SJCRH30 (cell line): ENCODE data around the gene COL6A1. TPM values are rescaled to one million over a fixed set of nuclear protein-coding genes. Genes with fewer than 3 reads are reported as not detected.

Source experiments
- DNase-seq, 2 experiments: peaks; one replicate each; pipeline ENCODE4 v3.0.0-alpha.2; 2015 to 2020
- H3K27ac ChIP-seq: fragments of 250-450 bp; sonication (Bioruptor Pico); 2 replicates; pipeline ENCODE4 v1.5.1; 2020; ENCODE audit warnings: mild to moderate bottlenecking, moderate library complexity
- H3K27me3 ChIP-seq: fragments of 250-450 bp; sonication (Bioruptor Pico); 2 replicates; pipeline ENCODE4 v1.5.1; 2020; ENCODE audit warnings: mild to moderate bottlenecking, moderate library complexity
- H3K36me3 ChIP-seq: fragments of 250-450 bp; sonication (Bioruptor Pico); 2 replicates; pipeline ENCODE4 v1.5.1; 2020; ENCODE audit warnings: mild to moderate bottlenecking, moderate library complexity
- H3K4me1 ChIP-seq: fragments of 250-450 bp; sonication (Bioruptor Pico); 2 replicates; pipeline ENCODE4 v1.5.1; 2020; ENCODE audit warnings: mild to moderate bottlenecking, moderate library complexity
- H3K4me3 ChIP-seq: fragments of 250-450 bp; sonication (Bioruptor Pico); 2 replicates; pipeline ENCODE4 v1.5.1; 2020; ENCODE audit warnings: mild to moderate bottlenecking, moderate library complexity
- H3K9me3 ChIP-seq: fragments of 250-450 bp; sonication (Bioruptor Pico); replicated peaks from 2 replicates; pipeline ENCODE4 v1.5.1; 2020; ENCODE audit warnings: mild to moderate bottlenecking, moderate library complexity
- total RNA-seq: library from RNA; depleted of rRNA; stranded (reverse); fragments of >200 nt; shearing (Covaris generic); gene quantifications from 2 replicates; pipeline ENCODE4 v1.2.3, GENCODE V29; 2014; rRNA removed

COL6A1 gene
- total RNA-seq, 1 experiment from 2014 or later = 12.6 TPM

DNA sequence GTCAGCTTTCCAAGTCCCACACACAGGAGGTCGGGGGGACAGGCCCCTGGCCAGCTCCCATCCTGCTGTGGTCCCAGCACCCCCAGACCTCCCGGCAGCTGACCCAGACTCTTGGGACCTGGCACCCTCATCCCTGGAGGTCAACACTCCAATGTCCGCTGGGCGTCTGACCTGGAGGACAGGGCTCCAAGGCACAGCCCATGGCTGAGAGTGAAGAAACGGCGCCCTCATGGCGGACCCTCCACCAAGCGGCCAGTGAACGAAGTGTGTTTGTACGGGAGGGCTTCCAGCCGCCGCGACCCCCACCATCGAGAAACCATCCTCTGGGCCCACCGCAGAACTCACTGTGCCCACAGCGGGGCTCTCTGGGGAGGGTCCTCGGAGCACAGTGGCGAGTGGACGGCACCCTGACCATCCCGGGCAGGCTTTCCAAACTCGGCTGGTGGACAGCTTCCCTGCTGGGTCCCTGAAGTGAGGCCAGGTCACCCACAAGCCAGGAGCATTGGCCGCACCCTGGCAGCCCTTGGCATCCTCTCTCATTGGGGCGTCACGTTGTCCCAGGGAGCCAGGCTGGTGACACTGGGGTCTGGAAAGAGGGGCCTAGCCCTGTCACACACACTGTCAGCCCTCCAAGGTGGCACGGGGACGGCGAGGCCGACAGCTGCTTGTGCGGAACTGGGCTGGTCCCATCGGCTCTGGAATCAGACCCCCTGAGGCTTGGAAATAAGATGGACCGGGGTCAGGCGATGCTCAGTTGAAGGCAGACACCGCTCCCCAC, 68.5 kb downstream of the COL6A1 start:
- H3K27ac ChIP-seq = no peak overlapping the region
- H3K4me3 ChIP-seq = no peak overlapping the region
- H3K9me3 ChIP-seq = no peaks in the 10 kb centered on the region
- H3K27me3 ChIP-seq = no peaks in the 10 kb centered on the region
- DNase-seq = no peak
- no peaks in the 10 kb centered on the region for H3K36me3 ChIP-seq
- no peaks in the 10 kb centered on the region for H3K4me1 ChIP-seq

- no peaks in the 10 kb centered on the region for H3K36me3 ChIP-seq
- H3K9me3 ChIP-seq = no peaks in the 10 kb centered on the region
- no peaks in the 10 kb centered on the region for H3K27me3 ChIP-seq
- no peak overlapping the region for H3K4me3 ChIP-seq
- no peak for DNase-seq
- no peaks in the 10 kb centered on the region for H3K4me1 ChIP-seq
- H3K27ac ChIP-seq = no peak overlapping the region
Observed at GRCh38 chr21:46050668-46051378, 69.3 kb downstream of the COL6A1 start.

DNA sequence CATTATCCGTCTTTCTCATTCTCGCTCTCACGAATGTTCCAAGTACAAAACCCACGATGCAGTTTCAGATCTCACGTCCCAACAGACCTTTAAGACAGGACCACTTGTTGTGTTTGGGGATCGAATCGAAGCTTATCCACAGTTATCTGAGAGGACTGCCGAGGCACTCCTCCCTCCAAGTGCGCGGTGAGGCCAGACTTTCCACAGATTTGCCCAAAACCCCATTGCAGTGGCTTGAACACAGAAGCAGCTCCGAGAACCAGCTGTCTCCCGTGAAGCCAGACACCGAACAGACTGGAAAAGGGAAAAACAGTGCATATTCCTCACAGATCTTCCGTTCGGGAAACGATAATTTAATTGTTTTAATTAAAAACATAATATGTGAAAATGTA, 69.8 kb downstream of the COL6A1 start:
- Histone ChIP-seq H3K9me3 (no peaks in the 10 kb centered on the region), H3K36me3 (no peaks in the 10 kb centered on the region), H3K4me3 (no peak overlapping the region), H3K27me3 (no peaks in the 10 kb centered on the region), H3K27ac (no peak overlapping the region), H3K4me1 (no peaks in the 10 kb centered on the region)
- DNase-seq = no peak

DNA sequence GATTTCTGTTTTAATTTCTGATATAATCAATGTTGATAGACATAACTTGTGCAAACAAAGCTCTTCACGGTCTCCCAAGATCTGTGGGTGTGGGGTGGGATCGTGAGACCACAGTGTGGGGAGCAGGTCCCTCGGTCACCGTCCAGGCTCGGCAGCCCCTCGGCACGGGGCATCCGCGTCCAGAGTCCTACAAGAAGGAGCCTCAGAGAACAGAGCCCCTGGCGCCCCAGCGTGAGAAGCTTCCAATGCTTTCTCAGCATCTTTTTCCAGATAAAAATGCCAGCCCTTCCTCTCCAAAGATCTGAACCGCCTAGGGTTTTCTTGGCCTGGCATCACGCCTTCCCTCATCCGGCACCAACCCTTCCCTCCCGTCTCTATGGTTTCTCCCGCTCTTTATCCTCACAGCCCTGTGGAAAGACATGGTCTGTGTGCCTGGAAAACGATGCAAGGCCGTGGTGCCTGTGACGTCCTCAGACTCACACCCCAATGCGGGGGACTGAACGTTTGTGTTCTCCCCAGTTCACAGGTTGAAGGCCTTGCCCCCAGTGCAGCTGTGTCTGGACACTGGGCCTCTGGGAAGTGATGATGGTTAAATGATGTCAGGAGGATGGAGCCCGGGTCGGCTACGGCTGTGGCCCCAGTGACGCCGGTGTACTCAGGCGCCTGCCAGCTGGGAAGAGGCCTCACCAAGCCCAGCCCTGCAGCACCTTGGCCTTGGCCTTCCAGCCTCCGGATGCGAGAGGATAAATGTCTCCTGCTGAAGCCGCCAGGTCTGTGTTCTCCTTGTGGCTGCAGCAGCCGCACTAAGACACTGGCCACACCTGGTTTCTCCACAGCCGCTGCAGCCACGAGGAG, 70.5 kb downstream of the COL6A1 start:
- no peaks in the 10 kb centered on the region for H3K4me1 ChIP-seq
- no peaks in the 10 kb centered on the region for H3K27me3 ChIP-seq
- H3K36me3 ChIP-seq = no peaks in the 10 kb centered on the region
- H3K27ac ChIP-seq = no peak overlapping the region
- DNase-seq = no peak
- no peak overlapping the region for H3K4me3 ChIP-seq
- H3K9me3 ChIP-seq = no peaks in the 10 kb centered on the region

DNA sequence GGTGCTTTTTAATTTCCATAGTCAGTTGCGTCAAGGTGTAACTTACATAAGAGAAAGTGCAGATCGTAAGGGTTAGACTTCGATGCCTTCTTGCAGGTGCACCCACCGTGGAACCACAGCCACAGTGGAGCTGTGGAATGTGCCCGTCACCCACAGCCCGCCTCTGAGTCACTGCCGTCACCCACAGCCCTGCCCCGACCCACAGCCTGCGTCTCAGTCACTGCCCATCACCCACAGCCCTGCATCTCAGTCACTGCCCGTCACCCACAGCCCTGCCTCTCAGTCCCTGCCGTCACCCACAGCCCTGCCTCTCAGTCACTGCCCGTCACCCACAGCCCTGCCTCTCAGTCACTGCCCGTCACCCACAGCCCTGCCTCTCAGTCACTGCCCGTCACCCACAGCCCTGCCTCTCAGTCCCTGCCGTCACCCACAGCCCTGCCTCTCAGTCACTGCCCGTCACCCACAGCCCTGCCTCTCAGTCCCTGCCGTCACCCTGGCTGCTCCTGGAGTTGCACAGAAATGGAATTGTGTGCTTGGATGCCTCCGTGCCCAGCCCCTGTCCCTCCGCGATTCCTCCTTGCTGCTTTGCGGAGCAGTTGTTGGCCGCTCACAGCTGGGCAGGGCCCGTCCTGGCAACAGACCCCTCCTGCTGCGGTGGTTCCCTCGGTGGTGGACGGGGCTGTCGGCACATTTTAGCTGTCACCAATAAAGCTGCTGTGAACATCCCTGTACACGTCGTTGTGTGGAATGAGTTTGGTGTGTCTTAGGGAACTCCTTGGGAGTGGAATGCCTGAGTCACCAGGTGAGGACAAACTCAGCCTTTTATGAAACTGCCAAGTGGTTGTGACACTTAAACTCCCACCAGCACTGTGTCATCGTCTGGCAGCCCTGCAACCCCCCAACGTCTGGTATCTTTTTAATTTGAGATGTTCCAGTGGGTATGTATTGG, 71.4 kb downstream of the COL6A1 start:
- no peak overlapping the region for H3K27ac ChIP-seq
- H3K4me1 ChIP-seq = no peaks in the 10 kb centered on the region
- no peaks in the 10 kb centered on the region for H3K9me3 ChIP-seq
- no peaks in the 10 kb centered on the region for H3K36me3 ChIP-seq
- no peak overlapping the region for H3K4me3 ChIP-seq
- no peak for DNase-seq
- H3K27me3 ChIP-seq = no peaks in the 10 kb centered on the region

GRCh38 chr21:46054031-46054430, 72.5 kb downstream of the COL6A1 start:
- Histone ChIP-seq H3K27ac (no peak overlapping the region), H3K4me1 (no peaks in the 10 kb centered on the region), H3K27me3 (no peaks in the 10 kb centered on the region), H3K9me3 (no peaks in the 10 kb centered on the region), H3K4me3 (no peak overlapping the region), H3K36me3 (no peaks in the 10 kb centered on the region)
- DNase-seq = no peak

DNA sequence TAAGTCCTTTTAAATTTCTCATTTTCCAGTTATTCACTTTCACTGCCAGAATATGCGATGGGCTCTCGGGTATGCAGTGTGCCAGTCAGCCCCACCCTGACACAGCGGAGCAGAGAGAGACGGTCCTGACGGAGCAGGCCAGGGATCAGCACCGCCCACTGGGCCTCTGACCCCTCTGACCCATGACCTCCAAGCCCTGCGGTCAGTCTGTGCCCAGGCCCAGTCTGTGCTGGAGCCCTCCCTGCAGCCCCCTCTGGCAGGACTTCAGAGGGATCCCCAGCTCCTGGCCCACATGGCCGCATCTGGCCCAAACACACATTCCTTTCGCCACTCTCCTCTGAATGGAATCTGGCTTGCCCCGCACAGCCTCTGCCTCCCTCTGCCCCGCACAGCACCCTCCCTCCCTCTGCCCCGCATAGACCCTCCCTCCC, 72.9 kb downstream of the COL6A1 start:
- Histone ChIP-seq H3K9me3 (no peaks in the 10 kb centered on the region), H3K27ac (no peak overlapping the region), H3K27me3 (no peaks in the 10 kb centered on the region), H3K36me3 (no peaks in the 10 kb centered on the region), H3K4me3 (no peak overlapping the region), H3K4me1 (no peaks in the 10 kb centered on the region)
- no peak for DNase-seq

Other genes starting within 250 kb of the COL6A1 start
- 1.1 TPM in 2 replicates for gene COL6A2, start 116.3 kb downstream of the COL6A1 start, total RNA-seq
- gene FTCD, start 173.8 kb downstream of the COL6A1 start, total RNA-seq = not detected in 2 replicates
- 22.3 and 27.5 TPM in 2 replicates for gene SPATC1L, start 202.7 kb downstream of the COL6A1 start, total RNA-seq
- 30.6 and 41.3 TPM in 2 replicates for gene LSS, start 247.0 kb downstream of the COL6A1 start, total RNA-seq